ENCODE measurements around the gene MOCOS.

MOCOS gene

DNA sequence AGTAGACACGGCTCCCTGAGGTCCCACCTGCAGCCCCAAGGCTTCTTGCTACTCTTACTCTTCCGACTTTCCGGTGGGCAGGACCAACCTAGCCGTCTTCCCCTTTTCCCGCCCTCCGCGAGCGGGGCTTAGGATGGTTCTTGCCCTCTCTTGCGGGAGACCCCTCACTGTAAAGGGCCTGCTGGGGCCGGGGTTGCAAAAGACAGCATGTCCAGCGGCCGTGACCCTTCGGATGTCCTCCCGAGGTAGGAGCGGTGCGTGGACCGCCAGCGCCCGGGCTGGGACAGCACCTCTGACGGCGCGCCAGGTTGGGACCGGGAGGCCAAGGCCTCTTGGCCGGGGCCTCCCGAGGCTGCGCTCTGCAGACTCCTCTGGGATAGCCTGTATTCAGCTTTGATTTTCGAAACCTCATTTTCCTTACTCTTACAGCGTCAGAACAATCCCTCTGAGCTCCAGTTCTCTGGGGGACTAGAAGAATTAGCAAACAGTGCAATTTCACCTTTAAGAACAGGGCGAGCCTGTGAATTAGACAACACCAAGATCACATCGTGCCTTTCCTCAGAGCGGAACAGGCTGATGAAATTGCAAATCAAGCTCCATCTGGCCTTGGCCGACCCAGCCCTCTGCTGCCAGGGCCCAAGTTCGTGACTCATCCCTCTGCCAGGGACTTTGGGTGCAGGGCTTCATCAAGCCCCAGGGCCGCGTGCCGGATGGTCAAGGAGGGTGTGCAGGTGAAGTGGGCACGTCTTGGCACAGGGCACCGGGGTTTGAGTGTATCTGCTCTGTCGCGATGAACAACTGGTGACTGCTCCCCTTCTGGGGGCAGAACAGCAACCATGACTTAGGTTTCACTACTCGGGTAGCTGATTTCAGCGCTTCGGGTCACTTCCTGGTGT is 777 bp downstream of the MOCOS start:
- H4K20me1 ChIP-seq (ENCODE audit: insufficient read depth), result no peaks in the 10 kb centered on the region
- H3K27ac ChIP-seq, result no peak overlapping the region
- H3K36me3 ChIP-seq (ENCODE audit: insufficient read depth), result no peaks in the 10 kb centered on the region
- no peaks in the 10 kb centered on the region; the same call in 1 of the 2 replicates for H3K27me3 ChIP-seq (ENCODE audit: insufficient read depth, low read depth)
- TF ChIP-seq, protein P1, sequence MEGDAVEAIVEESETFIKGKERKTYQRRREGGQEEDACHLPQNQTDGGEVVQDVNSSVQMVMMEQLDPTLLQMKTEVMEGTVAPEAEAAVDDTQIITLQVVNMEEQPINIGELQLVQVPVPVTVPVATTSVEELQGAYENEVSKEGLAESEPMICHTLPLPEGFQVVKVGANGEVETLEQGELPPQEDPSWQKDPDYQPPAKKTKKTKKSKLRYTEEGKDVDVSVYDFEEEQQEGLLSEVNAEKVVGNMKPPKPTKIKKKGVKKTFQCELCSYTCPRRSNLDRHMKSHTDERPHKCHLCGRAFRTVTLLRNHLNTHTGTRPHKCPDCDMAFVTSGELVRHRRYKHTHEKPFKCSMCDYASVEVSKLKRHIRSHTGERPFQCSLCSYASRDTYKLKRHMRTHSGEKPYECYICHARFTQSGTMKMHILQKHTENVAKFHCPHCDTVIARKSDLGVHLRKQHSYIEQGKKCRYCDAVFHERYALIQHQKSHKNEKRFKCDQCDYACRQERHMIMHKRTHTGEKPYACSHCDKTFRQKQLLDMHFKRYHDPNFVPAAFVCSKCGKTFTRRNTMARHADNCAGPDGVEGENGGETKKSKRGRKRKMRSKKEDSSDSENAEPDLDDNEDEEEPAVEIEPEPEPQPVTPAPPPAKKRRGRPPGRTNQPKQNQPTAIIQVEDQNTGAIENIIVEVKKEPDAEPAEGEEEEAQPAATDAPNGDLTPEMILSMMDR (conservative IDR thresholded peaks at IDR 0.05; ENCODE audit: low read depth, low read length), result no peak
- H3K9ac ChIP-seq, result peak overlapping the region; percentile 44; the same call in 1 of the 2 replicates
- peaks cover 3% of the 10 kb centered on the region for H3K4me1 ChIP-seq (ENCODE audit: low read depth, poor library complexity, severe bottlenecking)
- H2AFZ ChIP-seq (ENCODE audit: low read depth), result peak overlapping the region; percentile 89
- no peak overlapping the region for H3K4me3 ChIP-seq (IDR thresholded peaks at IDR 0.05; ENCODE audit: insufficient read depth, low read depth, low read length)
- H3K79me2 ChIP-seq (ENCODE audit: insufficient read depth, low read depth), result no peaks in the 10 kb centered on the region
- peak overlapping the region; percentile 75 for H3K4me2 ChIP-seq

DNA sequence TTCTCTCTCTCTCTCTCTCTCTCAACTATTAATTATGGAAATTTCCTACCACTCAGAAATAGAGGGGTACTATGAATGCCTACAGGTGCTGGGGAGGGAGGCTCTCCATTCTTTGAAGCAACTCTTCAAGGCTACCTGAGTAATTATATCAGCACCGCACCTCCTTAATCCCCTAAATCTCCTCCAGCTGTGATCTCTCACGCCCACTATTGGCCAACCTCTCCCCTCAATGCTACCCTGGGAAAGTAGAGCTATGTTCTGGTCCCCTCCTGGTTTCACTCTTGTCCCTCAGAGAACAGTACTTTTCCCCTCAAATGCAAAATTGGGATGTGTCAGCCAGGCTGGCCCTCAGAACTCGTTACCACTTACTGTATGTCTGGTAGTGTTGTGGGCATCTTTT is 1.6 kb downstream of the MOCOS start:
- no peak overlapping the region for H3K4me3 ChIP-seq (IDR thresholded peaks at IDR 0.05; ENCODE audit: insufficient read depth, low read depth, low read length)

DNA sequence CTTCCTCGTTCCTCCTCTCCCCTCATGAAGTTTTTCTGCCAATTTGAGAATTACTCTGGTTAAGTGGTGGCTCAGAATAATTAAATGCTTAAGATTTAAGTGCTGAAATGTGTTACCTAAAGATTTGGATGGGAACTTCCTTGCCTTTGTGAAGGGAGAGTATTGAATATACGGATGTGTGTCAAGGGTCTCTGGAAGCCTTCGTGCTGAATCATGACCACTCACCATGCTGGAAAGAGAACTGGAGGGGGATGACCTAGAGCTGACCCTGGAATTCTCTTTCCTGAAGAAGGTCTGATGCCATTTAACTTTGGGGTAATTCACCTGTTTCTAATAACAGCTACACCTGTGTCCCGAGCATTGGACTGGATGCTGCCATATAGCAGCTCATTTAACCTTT is 2.2 kb downstream of the MOCOS start:
- no peaks in the 10 kb centered on the region; the same call in 1 of the 2 replicates for H3K27me3 ChIP-seq (ENCODE audit: insufficient read depth, low read depth)
- TF ChIP-seq, protein P1 (conservative IDR thresholded peaks at IDR 0.05; ENCODE audit: low read depth, low read length), result no peak
- H3K4me1 ChIP-seq (ENCODE audit: low read depth, poor library complexity, severe bottlenecking), result peaks cover 3% of the 10 kb centered on the region
- H3K27ac ChIP-seq, result no peak overlapping the region
- no peak overlapping the region for H3K9ac ChIP-seq
- H3K79me2 ChIP-seq (ENCODE audit: insufficient read depth, low read depth), result no peaks in the 10 kb centered on the region
- H3K4me3 ChIP-seq (IDR thresholded peaks at IDR 0.05; ENCODE audit: insufficient read depth, low read depth, low read length), result no peak overlapping the region
- no peaks in the 10 kb centered on the region for H4K20me1 ChIP-seq (ENCODE audit: insufficient read depth)
- no peak overlapping the region for H2AFZ ChIP-seq (ENCODE audit: low read depth)
- no peak overlapping the region for H3K4me2 ChIP-seq
- H3K36me3 ChIP-seq (ENCODE audit: insufficient read depth), result no peaks in the 10 kb centered on the region

More for the DNA sequence above, 1.6 kb downstream of the MOCOS start:
- TF ChIP-seq, protein P1 (conservative IDR thresholded peaks at IDR 0.05; ENCODE audit: low read depth, low read length), result no peak
- Histone ChIP-seq H3K27me3 (ENCODE audit: insufficient read depth, low read depth) (no peaks in the 10 kb centered on the region; the same call in 1 of the 2 replicates), H3K27ac (no peak overlapping the region), H3K36me3 (ENCODE audit: insufficient read depth) (no peaks in the 10 kb centered on the region), H3K79me2 (ENCODE audit: insufficient read depth, low read depth) (no peaks in the 10 kb centered on the region), H2AFZ (ENCODE audit: low read depth) (no peak overlapping the region), H4K20me1 (ENCODE audit: insufficient read depth) (no peaks in the 10 kb centered on the region), H3K9ac (no peak overlapping the region), H3K4me1 (ENCODE audit: low read depth, poor library complexity, severe bottlenecking) (peaks cover 3% of the 10 kb centered on the region), H3K4me2 (no peak overlapping the region)

DNA sequence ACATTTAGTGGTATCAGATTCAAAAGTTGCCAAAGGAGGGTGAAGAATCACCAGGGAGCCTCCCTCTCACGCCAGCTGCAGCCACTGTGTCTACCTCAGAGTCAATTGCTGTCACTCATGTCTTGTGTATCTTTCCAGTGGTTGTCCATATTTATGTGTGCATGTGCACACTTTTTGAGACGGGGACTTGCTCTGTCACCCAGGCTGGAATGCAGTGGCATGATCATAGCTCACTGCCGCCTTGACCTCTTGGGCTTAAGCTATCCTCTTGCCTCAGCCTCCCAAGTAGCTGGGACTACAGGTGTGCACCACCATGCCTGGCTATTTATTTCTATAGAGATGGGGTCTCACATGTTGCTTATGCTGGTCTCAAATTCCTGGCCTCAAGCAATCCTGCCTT is 4.0 kb downstream of the MOCOS start:
- no peak overlapping the region for H3K4me3 ChIP-seq (IDR thresholded peaks at IDR 0.05; ENCODE audit: insufficient read depth, low read depth, low read length)
- no peaks in the 10 kb centered on the region for H3K79me2 ChIP-seq (ENCODE audit: insufficient read depth, low read depth)
- H2AFZ ChIP-seq (ENCODE audit: low read depth), result no peak overlapping the region
- H3K27me3 ChIP-seq (ENCODE audit: insufficient read depth, low read depth), result no peaks in the 10 kb centered on the region; the same call in 1 of the 2 replicates
- H3K27ac ChIP-seq, result no peak overlapping the region
- no peak overlapping the region for H3K4me2 ChIP-seq
- peaks cover 3% of the 10 kb centered on the region for H3K4me1 ChIP-seq (ENCODE audit: low read depth, poor library complexity, severe bottlenecking)
- H3K36me3 ChIP-seq (ENCODE audit: insufficient read depth), result no peaks in the 10 kb centered on the region
- TF ChIP-seq, protein P1 (conservative IDR thresholded peaks at IDR 0.05; ENCODE audit: low read depth, low read length), result no peak
- H3K9ac ChIP-seq, result no peak overlapping the region
- no peaks in the 10 kb centered on the region for H4K20me1 ChIP-seq (ENCODE audit: insufficient read depth)
